GM21737 (cell line): ENCODE measurements around the gene CLNK.

Experiments used
- ATAC-seq: cut with Tn5 transposase; IDR thresholded peaks from one replicate; pipeline ENCODE4 v1.9.1; 2021; ENCODE audit warnings: mild to moderate bottlenecking, moderate library complexity; ENCODE audit not compliant: unreplicated experiment

CLNK gene

GRCh38 chr4:10701702-10702460 lies 17.3 kb upstream of the CLNK start:
- ATAC-seq = no peak

GRCh38 chr4:10701161-10701560 lies 16.6 kb upstream of the CLNK start:
- ATAC-seq = no peak

GRCh38 chr4:10698172-10698571 lies 13.6 kb upstream of the CLNK start:
- no peak for ATAC-seq

- ATAC-seq = no peak
Measured at GRCh38 chr4:10697086-10697485, 12.5 kb upstream of the CLNK start.

- ATAC-seq = no peak
Measured at GRCh38 chr4:10696253-10696652, 11.7 kb upstream of the CLNK start.

- no peak for ATAC-seq
Measured at GRCh38 chr4:10694828-10695209, 10.3 kb upstream of the CLNK start.

- ATAC-seq = no peak
Measured at GRCh38 chr4:10694151-10694827, 9.7 kb upstream of the CLNK start.

GRCh38 chr4:10691651-10692050 lies 7.1 kb upstream of the CLNK start:
- ATAC-seq = no peak

GRCh38 chr4:10690185-10690907 lies 5.8 kb upstream of the CLNK start:
- ATAC-seq = no peak

- no peak for ATAC-seq
Measured at GRCh38 chr4:10688846-10689245, 4.3 kb upstream of the CLNK start.

GRCh38 chr4:10688022-10688421 lies 3.5 kb upstream of the CLNK start:
- no peak for ATAC-seq

- no peak for ATAC-seq
Measured at GRCh38 chr4:10687526-10687925, 3.0 kb upstream of the CLNK start.

GRCh38 chr4:10682397-10682796 lies 2.2 kb downstream of the CLNK start:
- no peak for ATAC-seq

GRCh38 chr4:10677796-10678497 lies 6.6 kb downstream of the CLNK start:
- ATAC-seq = no peak

GRCh38 chr4:10673817-10674369 lies 10.7 kb downstream of the CLNK start:
- peak; percentile 72 for ATAC-seq

- no peak for ATAC-seq
Measured at GRCh38 chr4:10672379-10672778, 12.2 kb downstream of the CLNK start.

- ATAC-seq = no peak
Measured at GRCh38 chr4:10671799-10672198, 12.8 kb downstream of the CLNK start.

- peak; percentile 80 for ATAC-seq
Measured at GRCh38 chr4:10671366-10671765, 13.2 kb downstream of the CLNK start.

- no peak for ATAC-seq
Measured at GRCh38 chr4:10670321-10670720, 14.2 kb downstream of the CLNK start.

GRCh38 chr4:10667701-10668326 lies 16.8 kb downstream of the CLNK start:
- ATAC-seq = no peak

- no peak for ATAC-seq
Measured at GRCh38 chr4:10666616-10667015, 18.0 kb downstream of the CLNK start.
